ENCODE results near the gene LSAMP. TPM values are rescaled to one million over a fixed set of nuclear protein-coding genes. Genes with fewer than 3 reads are reported as not detected.

LSAMP gene
- polyA plus RNA-seq, 3 donors: not detected

DNA sequence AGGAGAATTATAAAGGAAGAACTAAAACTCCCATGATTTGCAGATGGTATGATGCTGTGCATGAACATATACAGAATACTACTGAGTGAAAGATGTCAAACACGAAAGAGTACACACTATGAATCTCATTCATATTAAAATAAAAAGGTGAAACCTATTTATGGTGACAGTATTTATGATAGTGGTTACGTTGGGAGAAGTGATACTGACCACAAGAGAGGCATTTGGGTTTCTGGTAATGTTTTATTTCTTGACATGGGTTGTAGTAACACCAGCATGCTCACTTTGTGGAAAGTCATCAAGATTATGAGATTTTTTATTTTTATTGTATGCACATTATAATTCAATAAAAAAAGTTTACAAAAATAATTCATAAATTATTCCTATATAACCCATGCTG, 498.0 kb downstream of the LSAMP start:
- H3K4me3 Mint-ChIP-seq: no peak overlapping the region
- no peaks in the 10 kb centered on the region for H3K4me1 Mint-ChIP-seq
- H2AFZ ChIP-seq (ENCODE audit: insufficient read depth, low read depth, low read length, poor library complexity, severe bottlenecking): no peak overlapping the region
- WGBS (ENCODE audit: insufficient coverage): no CpG with 5 or more reads among the region's 2 CpGs
- intact Hi-C loops (cut with micrococcal nuclease): no loop called here
- no peaks in the 10 kb centered on the region for H3K4me1 ChIP-seq (ENCODE audit: control insufficient read depth in 1 of 2, insufficient read depth in 2 of 2, low read length in 2 of 2)
- H3K9ac ChIP-seq (ENCODE audit: insufficient read depth, low read length, poor library complexity, severe bottlenecking): no peak overlapping the region
- H3K27ac ChIP-seq (ENCODE audit: low read depth in 1 of 2, low read length in 2 of 2): no peak overlapping the region
- H3K4me2 ChIP-seq (replicated peaks; ENCODE audit: extremely low read depth, low read length, poor library complexity, severe bottlenecking): no peak overlapping the region
- no peaks in the 10 kb centered on the region for H3K36me3 Mint-ChIP-seq
- no peak for DNase-seq
- TF ChIP-seq, protein P1, sequence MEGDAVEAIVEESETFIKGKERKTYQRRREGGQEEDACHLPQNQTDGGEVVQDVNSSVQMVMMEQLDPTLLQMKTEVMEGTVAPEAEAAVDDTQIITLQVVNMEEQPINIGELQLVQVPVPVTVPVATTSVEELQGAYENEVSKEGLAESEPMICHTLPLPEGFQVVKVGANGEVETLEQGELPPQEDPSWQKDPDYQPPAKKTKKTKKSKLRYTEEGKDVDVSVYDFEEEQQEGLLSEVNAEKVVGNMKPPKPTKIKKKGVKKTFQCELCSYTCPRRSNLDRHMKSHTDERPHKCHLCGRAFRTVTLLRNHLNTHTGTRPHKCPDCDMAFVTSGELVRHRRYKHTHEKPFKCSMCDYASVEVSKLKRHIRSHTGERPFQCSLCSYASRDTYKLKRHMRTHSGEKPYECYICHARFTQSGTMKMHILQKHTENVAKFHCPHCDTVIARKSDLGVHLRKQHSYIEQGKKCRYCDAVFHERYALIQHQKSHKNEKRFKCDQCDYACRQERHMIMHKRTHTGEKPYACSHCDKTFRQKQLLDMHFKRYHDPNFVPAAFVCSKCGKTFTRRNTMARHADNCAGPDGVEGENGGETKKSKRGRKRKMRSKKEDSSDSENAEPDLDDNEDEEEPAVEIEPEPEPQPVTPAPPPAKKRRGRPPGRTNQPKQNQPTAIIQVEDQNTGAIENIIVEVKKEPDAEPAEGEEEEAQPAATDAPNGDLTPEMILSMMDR (IDR thresholded peaks at IDR 0.05): no peak
- no peak overlapping the region for H3K4me3 ChIP-seq (replicated peaks in 1 of 3; ENCODE audit: low read depth in 2 of 3, low read length in 3 of 3)
- no peaks in the 10 kb centered on the region for H3K36me3 ChIP-seq (replicated peaks in 1 of 2; ENCODE audit: control insufficient read depth in 1 of 2, insufficient read depth in 2 of 2, low read length in 2 of 2)
- H3K9me3 ChIP-seq (replicated peaks in 1 of 2; ENCODE audit: control insufficient read depth in 1 of 2, insufficient read depth in 1 of 2, low read length in 2 of 2): no peaks in the 10 kb centered on the region
- H3K27ac Mint-ChIP-seq: no peak overlapping the region
- H3K9me3 Mint-ChIP-seq: peaks cover 0 to 6% (median 3%) of the 10 kb centered on the region in 7 donors
- peaks cover 7 to 18% (median 10%) of the 10 kb centered on the region in 3 donors for H3K27me3 Mint-ChIP-seq (ENCODE audit: low read depth in 3 of 3)
- peaks cover 0 to 7% of the 10 kb centered on the region in 2 donors for H3K27me3 ChIP-seq (ENCODE audit: control insufficient read depth in 2 of 2, insufficient read depth in 2 of 2, low read length in 2 of 2)
- no peaks in the 10 kb centered on the region for H4K20me1 ChIP-seq (ENCODE audit: insufficient read depth, low read length)
- no peaks in the 10 kb centered on the region for H3K79me2 ChIP-seq (ENCODE audit: insufficient read depth, low read length)

DNA sequence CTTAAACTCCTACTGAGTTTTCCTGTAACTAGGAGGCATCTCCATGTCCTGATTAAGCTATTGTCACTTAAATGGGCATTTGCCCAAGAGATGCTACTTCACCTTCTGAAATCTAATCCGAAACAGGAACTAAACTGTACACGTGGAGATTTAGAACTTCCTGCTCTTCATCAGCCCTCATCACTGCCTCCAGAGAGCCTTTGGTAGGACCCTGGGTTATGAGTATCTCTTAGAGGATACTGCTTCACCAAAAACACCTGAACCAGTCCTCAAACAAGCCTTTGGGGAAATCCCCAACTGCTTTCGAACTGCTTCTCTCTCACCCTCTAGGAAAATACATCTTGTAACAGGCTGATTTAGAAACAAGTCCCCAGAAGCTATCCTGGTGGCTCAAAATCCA, 501.7 kb downstream of the LSAMP start:
- 100% methylated on average over 1 of the region's 3 CpGs for WGBS (ENCODE audit: insufficient coverage)

More for the DNA sequence above, 501.7 kb downstream of the LSAMP start:
- no peaks in the 10 kb centered on the region for H3K9me3 ChIP-seq (replicated peaks in 1 of 2; ENCODE audit: control insufficient read depth in 1 of 2, insufficient read depth in 1 of 2, low read length in 2 of 2)
- H3K4me3 ChIP-seq (replicated peaks in 1 of 3; ENCODE audit: low read depth in 2 of 3, low read length in 3 of 3): no peak overlapping the region
- H3K27ac ChIP-seq (ENCODE audit: low read depth in 1 of 2, low read length in 2 of 2): no peak overlapping the region
- no peak for DNase-seq
- H4K20me1 ChIP-seq (ENCODE audit: insufficient read depth, low read length): no peaks in the 10 kb centered on the region
- no peak overlapping the region for H3K4me2 ChIP-seq (replicated peaks; ENCODE audit: extremely low read depth, low read length, poor library complexity, severe bottlenecking)
- no peak overlapping the region for H3K4me3 Mint-ChIP-seq
- intact Hi-C loops (cut with micrococcal nuclease): no loop called here
- no peak overlapping the region for H3K9ac ChIP-seq (ENCODE audit: insufficient read depth, low read length, poor library complexity, severe bottlenecking)
- TF ChIP-seq, protein P1 (IDR thresholded peaks at IDR 0.05): no peak
- no peaks in the 10 kb centered on the region for H3K79me2 ChIP-seq (ENCODE audit: insufficient read depth, low read length)
- H3K4me1 Mint-ChIP-seq: no peaks in the 10 kb centered on the region
- peaks cover 0 to 7% of the 10 kb centered on the region in 2 donors for H3K27me3 ChIP-seq (ENCODE audit: control insufficient read depth in 2 of 2, insufficient read depth in 2 of 2, low read length in 2 of 2)
- no peak overlapping the region for H2AFZ ChIP-seq (ENCODE audit: insufficient read depth, low read depth, low read length, poor library complexity, severe bottlenecking)
- no peaks in the 10 kb centered on the region for H3K36me3 Mint-ChIP-seq
- H3K4me1 ChIP-seq (ENCODE audit: control insufficient read depth in 1 of 2, insufficient read depth in 2 of 2, low read length in 2 of 2): no peaks in the 10 kb centered on the region
- H3K9me3 Mint-ChIP-seq: peaks cover 0 to 7% (median 4%) of the 10 kb centered on the region in 7 donors
- no peak overlapping the region for H3K27ac Mint-ChIP-seq
- H3K36me3 ChIP-seq (replicated peaks in 1 of 2; ENCODE audit: control insufficient read depth in 1 of 2, insufficient read depth in 2 of 2, low read length in 2 of 2): no peaks in the 10 kb centered on the region
- peaks cover 7 to 11% (median 7%) of the 10 kb centered on the region in 3 donors for H3K27me3 Mint-ChIP-seq (ENCODE audit: low read depth in 3 of 3)
